LNCAP (cell line): ENCODE measurements around the gene SPNS2.

Experiments
- CTCF ChIP-seq: fragments of 450-650 bp; IDR thresholded peaks from 2 replicates; pipeline ENCODE4 v1.5.1; 2017; ENCODE audit warnings: mild to moderate bottlenecking

SPNS2 gene

DNA sequence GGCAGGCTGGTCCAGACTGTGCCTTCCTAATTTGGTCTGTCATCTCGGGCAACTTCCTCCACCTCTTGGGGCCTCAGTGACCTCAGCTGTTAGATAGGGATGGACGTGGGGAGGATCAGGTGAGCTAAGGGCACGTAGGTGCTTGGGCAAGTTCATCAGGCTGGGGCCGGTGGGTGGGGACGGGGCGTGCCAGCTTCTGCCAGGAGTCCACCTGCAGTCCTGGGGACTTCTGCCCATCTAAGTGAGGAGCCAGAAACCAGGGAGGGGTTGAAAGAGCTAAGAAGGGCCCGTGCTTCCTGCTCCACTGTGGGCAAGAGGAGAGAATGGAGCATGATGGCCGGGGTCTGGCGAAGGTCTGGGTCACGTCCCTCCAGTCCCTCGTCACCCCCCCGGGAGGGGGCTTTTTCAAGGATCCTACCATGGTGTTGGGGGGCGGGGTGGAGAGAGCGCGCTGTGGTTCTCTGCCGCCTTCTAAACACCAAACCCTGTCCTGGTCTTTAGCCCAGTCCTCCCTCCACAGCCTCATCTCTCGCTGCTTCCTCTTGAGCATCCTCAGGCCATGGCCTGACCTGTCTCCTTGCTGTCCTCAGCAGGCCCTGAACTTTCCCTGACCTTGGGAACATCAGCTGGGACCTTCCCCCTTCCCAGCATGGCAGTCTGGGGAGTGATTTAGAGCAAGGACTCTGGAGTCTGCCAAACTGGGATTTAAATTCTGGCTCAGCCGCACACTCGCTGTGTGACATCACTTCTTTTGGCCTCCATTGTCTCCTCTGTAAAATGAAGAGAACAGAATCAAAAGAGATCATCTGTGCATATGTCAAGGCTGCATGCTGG lies 21.6 kb downstream of the SPNS2 start:
- no peak for TF ChIP-seq CTCF

DNA sequence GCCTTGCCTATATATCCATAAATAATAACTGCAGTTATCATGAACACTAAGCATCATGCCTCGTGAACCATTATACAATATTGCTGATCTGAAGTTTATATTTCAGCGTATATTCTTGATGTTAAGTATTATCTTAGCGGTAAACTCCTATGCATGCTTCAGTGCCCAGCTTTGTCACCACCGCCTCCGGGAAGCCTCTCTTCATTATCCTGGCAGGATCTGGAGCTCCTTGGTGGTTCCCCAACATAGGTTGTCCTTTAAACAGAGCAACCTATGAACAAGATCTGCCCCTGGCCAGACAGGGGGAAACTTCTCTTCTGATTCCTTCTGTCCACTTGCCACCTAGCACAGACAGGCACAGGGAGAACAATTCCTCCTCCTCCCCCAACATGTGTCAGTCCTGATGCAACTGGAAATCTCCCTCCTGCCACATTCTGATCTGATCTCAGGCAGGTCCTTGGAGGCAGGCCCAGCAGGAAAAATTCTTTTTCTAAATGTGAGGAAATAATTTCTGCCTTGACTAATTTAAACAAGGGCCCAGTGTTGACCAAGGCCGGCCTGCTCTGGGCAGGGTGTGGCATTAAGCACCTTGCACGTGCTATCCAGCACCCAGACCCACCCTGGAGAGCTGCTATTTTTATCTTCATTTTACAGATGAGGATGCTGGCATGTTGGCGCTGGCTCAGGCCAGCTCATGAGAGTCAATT lies 22.4 kb downstream of the SPNS2 start:
- TF ChIP-seq CTCF: no peak

DNA sequence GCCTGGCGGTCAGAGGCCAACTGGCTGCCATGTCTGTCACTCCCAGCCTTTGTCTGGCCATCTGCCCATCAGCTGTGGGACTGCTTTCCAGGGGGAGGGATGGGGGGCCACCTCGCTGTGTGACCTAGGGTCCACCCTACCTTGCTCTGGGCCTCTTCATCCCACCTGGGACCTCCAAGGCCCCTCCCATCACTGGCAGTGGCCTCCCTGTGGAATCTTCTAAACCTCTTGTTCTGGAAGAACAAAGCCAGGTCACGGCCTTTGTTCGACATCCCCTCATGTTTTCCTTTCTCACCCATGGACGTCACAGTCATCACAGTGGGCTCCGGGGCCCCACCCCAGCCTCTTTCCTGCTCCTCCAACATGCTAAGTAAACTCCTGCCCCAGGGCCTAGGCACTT lies 24.0 kb downstream of the SPNS2 start:
- TF ChIP-seq CTCF: no peak

DNA sequence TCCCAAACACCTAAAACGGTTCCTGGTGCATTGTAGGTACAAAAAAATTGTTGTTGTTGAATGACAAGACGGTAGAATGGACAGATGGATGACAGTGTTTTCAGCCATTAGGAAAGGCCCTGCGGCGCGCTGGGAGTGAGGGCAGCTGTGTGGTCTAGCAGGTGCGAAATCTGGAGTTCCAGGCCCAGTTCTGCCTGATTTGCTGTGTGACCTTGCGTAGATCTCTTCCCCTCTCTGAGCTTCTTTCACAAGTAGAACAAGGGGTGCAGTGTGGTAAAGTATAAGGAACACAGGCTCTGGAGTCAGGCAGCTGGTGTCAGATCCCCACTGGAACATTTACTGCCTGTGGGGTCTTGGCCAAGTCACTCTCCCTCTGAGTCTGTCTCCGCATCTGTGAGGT lies 25.3 kb downstream of the SPNS2 start:
- no peak for TF ChIP-seq CTCF

DNA sequence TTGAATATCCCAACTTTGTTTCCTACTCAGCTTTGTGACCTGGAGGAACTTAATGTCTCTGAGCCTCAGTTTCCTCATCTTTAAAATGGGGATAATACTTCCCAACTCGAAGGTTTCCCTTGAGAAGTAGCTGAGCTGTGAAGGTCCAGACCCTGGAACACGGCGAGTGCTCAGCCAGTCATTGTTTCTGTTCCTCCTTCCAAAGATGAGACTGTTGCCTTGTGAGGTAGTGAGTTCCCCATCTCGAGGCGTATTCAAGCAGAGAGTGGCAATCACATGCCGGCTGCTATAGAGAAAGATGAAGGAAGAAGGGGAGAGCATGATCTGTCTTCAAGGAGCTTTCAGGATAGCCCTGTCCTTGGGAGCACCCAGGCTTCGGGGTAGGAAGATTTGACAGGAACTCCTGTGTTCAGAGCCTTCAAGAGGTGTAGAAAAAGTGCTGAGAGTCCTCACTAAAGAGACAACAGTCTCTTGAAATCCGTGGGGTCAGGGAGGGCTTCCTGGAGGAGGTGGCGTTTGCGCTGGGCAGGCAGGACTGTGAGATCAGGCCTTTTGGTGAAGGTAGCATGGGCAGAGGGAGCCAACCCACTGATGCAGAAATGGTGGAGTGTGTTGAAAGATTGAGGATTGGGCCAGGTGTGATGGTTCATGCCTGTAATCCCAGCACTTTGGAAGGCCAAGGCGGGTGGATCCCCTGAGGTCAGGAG lies 27.2 kb downstream of the SPNS2 start:
- no peak for TF ChIP-seq CTCF

GRCh38 chr17:4527134-4527533 lies 28.5 kb downstream of the SPNS2 start:
- no peak for TF ChIP-seq CTCF

DNA sequence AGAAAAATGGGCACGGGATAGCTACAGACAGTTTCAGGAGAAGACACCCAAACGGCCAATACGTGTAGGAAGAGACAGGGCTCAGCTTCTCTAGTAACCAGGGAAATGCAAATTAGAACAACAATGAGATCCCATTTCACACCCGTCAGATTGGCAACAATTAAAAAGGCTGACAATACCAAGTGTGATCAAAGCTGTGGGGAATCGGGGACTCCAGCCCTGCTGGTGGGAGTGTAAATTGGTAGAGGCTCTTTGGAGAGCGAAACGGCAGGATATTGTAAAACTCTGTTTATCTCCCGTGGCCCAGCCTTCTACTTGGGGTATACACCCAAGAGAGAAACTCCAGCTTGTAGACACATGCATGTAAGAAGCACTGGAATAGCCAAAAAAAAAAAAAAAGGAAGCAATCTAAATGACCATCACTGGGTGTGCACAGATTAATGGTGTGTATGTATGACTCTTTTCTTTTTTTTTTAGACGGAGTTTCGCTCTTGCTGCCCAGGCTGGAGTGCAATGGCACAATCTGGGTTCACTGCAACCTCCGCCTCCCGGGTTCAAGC lies 29.0 kb downstream of the SPNS2 start:
- no peak for TF ChIP-seq CTCF
